ENCODE data around the gene VCP.
"Not testable (repeated sequence)": the region's sequence is repeated elsewhere in the genome, so short reads cannot be mapped to it uniquely, and the experiment has no call there.

The VCP gene

GRCh38 chr9:35057271-35057620 lies 15.2 kb downstream of the VCP start:
- no peak for DNase-seq

GRCh38 chr9:35056571-35057270 lies 15.7 kb downstream of the VCP start:
- no peak for DNase-seq

- DNase-seq = no peak
Observed at GRCh38 chr9:35054871-35055644, 17.4 kb downstream of the VCP start.

DNA sequence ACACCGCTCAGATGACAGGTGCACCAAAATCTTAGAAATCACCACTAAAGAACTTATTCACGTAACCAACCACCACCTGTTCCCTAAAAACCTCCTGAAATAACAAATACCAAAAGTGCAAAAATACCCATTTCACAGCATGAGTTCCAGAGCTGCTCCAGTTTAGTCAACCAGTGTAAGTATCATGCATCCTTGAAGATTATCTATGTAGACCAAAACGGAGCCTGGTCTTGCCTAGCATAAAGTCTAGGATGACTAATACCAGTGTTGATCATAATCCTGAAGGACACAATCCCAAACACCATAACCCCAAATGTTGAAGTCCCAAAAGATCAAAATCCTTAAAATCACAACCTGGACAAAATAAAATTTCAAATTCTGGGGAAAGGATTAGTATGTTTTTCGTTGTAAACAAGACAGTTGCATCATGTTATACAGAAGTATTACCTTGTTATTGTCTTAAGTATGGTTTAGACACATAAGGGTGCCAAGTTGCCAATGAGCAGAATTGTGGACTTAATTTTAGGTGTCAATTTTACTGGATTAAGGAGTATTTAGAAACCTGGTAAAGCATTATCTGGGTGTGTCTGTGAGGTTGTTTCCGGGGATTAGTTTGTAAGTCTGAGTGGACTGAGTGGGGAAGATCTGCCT lies 18.1 kb downstream of the VCP start:
- DNase-seq = no peak

DNA sequence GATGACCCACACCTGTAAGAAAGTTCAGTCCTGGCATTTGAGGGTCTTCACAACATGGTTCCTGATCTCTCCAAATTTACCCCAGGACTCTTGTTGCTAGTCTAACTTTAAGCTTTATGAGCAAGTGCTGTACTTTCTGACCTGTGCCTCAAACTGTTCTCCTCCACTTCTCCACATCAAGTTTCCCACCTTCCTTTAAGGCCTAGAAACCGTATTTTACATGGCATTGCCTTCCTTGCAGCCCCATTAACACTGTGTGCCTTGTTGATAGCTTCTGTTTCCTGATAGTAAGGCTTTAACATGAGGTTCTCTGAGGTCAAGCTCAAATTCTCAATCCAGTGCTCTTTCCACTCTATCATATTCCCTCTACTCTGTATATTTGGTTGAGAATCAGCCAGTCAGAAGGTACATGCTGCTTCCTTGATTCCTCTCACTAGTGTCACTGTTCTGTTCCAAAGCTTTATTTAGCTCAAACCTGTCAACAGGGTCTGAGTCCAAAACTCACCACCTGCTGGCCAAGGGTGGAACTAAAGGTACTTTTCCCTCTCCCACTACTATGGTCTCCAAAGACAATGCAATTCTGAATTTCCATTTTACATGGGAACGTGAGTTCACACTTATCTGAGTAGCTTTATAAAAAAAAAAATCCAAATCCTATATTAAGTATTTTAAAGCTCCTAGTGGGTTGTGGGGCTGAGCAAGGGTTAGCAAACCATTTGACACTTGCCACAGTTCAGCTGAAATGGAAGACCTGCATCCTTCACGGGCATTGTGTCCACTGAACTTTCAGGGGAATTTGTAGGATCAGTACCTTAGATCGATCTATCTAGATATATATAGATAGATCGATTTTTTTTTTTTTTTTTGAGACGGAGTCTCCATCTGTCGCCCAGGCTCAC lies 21.1 kb downstream of the VCP start:
- no peak for DNase-seq

GRCh38 chr9:35048511-35048910 lies 23.9 kb downstream of the VCP start:
- no peak for DNase-seq

DNA sequence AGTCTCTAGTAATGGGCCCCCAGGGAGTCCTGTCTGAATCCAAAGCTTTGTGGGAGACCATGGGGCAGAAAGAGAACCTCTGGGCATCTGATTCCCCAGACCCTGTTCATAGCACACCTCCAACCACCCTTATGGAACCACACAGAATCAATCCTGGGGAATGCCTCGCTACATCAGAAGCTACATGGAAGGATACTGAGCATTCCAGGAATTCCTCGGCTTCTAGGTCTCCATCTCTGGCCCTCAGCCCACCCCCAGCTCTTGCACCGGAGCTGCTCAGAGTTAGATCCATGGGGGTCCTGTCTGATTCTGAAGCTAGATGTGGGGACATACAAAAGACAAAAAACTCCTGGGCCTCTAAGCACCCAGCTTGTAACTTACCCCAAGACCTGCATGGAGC lies 28.4 kb downstream of the VCP start:
- no peak for DNase-seq

- DNase-seq = no peak
Observed at GRCh38 chr9:35042891-35043545, 29.4 kb downstream of the VCP start.

DNA sequence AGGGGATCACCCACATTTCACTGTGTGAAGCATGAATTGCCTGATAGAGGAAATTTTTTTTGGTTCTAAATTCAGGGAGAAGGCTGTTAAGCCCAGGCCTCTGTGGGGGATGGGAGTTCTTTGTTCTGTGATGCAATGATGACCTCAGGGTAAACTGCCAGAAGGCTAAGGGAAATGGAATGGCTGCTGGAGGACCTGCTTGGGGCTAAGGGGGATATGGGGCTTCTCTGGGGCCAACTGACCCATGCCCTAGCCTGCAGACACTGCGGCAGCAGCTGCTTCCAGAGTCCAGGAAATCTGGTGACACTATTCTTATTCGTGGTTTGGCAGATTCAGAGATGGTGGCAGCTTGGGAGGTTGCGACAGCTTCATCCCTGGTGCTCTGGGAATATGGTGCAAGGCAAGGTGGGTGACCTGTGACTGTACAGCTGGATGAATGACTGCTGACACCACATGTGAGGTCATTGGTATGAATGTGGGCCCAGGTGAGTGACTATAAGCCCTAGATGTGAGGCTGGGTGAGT lies 30.3 kb downstream of the VCP start:
- DNase-seq = no peak

- no peak for DNase-seq
Observed at GRCh38 chr9:35035851-35036701, 36.3 kb downstream of the VCP start.

GRCh38 chr9:35033101-35033500 lies 39.3 kb downstream of the VCP start:
- no peak for DNase-seq

DNA sequence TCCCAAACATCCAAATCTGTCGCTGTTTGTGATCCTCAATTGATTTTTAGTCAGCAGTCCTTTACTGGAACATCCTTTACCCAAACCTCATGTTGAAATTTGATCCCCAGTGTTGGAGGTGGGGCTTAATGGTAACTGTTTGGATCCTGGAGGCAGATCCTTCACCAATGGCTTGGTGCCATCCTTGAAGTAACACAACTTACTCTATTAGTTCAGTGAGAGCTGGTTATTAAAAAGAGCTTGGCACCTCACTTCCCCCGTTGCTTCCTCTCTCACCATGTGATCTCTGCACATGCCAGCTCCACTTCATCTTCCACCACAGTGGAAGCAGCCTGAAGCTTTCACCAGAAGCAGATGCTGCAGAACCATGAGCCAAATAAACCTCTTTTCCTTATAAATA lies 42.6 kb downstream of the VCP start:
- no peak for DNase-seq

- DNase-seq = no peak
Observed at GRCh38 chr9:35029241-35029640, 43.2 kb downstream of the VCP start.

DNA sequence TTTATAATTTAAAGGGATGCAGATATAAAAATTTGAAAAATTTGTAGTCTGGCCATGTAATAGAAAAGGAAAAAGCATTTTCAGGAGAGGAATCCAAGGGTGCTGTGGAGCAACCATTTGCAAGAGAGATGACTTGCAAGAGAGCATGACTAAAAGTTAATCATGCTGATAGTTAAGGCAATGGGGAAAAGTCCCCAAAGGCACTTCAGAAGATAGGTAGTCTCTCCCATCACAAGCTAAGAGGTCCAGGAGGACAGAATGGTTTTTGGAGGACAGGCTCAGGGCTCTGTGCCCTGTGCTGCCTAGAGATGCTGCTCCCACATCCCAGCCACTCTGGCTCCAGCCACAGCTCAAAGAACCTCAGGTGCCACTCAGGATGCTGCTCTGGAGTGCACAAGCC lies 44.1 kb downstream of the VCP start:
- no peak for DNase-seq

- DNase-seq = no peak
Observed at GRCh38 chr9:35027860-35028259, 44.6 kb downstream of the VCP start.

DNA sequence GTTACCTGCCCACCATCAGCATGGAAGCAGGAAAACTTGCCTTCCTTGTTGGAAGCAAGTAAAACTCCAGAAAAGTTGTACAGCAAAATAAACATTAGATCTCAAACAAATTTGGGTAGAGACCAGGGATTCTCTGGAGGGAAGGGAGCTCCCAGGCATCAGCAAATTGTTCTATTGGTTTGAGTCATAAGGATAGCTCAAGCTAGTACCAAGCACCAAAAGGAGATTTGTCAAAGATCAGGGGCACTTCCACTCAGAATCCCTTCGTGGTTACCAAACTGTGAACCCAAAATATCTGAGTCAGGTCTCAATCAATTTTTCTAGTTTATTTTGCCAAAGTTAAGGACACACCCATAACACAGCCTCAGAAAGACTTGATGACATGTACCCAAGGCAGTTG lies 45.1 kb downstream of the VCP start:
- DNase-seq = no peak

GRCh38 chr9:35026671-35027070 lies 45.8 kb downstream of the VCP start:
- DNase-seq = no peak

GRCh38 chr9:35023443-35023842 lies 49.0 kb downstream of the VCP start:
- not testable (repeated sequence) for DNase-seq

GRCh38 chr9:35014517-35014916 lies 57.9 kb downstream of the VCP start:
- no peak for DNase-seq

DNA sequence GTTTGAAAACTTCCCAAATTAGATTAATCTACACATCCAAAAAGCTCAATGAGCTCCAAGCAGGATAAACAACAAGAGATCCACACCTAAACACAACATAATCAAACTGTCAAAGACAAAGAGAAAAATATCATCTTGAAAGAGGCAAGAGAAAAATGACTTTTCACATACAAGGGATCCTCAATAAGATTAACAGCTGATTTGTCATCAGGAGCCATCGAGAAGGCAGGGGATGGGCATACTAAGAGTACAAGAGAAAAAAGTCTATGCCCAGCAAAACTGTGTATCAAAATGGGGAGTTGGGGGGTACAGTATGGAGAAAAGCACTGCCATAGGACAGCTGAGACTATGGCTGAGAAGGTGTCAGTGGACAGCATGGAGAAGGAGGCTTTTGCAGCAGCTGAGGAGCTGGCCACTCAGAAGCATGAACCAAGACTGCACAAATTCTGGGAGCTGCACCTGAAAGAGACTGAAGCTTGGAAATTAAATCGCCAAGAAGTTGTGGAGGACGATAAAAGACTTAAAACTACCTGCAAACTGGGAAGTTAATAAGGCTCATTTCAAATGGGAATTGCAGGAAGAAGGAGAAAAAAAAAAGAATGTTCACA lies 62.0 kb downstream of the VCP start:
- DNase-seq = no peak
